Neural progenitor cell (in vitro differentiated cells): Measurements from ENCODE around the gene PIK3R4. TPM values are rescaled to one million over a fixed set of nuclear protein-coding genes. Genes with fewer than 3 reads are reported as not detected.
A peak's percentile ranks its signal among the peaks of the same experiment; 100 is the strongest.

Source experiments
- DNase-seq: peaks from one replicate; pipeline ENCODE4 v3.0.0-alpha.2; 2016; ENCODE audit warnings: low spot score
- H2AFZ ChIP-seq: fragments of 200-600 bp; sonication (generic); replicated peaks from 2 replicates; pipeline ENCODE4 v1.6.1; 2016; ENCODE audit warnings: antibody characterized with exemption
- H3F3A ChIP-seq: fragments of 200-600 bp; sonication (generic); 2 replicates; pipeline ENCODE4 v1.6.1; 2016; ENCODE audit warnings: antibody characterized with exemption, low read depth
- H3K27ac ChIP-seq: fragments of 200-600 bp; sonication (generic); 2 replicates; pipeline ENCODE4 v1.5.1; 2016; ENCODE audit warnings: mild to moderate bottlenecking
- H3K27me3 ChIP-seq: fragments of 200-600 bp; sonication (generic); 2 replicates; pipeline ENCODE4 v1.6.1; 2016; ENCODE audit warnings: mild to moderate bottlenecking, moderate library complexity
- H3K36me3 ChIP-seq: fragments of 200-600 bp; sonication (generic); 2 replicates; pipeline ENCODE4 v1.5.1; 2016
- H3K4me1 ChIP-seq: fragments of 200-600 bp; sonication (generic); 2 replicates; pipeline ENCODE4 v1.6.1; 2016; ENCODE audit warnings: mixed run types
- H3K4me2 ChIP-seq: fragments of 200-600 bp; sonication (generic); 2 replicates; pipeline ENCODE4 v1.6.1; 2016
- H3K4me3 ChIP-seq: fragments of 200-600 bp; sonication (generic); 2 replicates; pipeline ENCODE4 v1.5.1; 2016
- H3K79me2 ChIP-seq: fragments of 200-600 bp; sonication (generic); 2 replicates; pipeline ENCODE4 v1.6.1; 2016; ENCODE audit warnings: low read depth
- H3K9ac ChIP-seq: fragments of 200-600 bp; sonication (generic); 2 replicates; pipeline ENCODE4 v1.6.1; 2016
- H3K9me3 ChIP-seq: fragments of 200-600 bp; sonication (generic); 2 replicates; pipeline ENCODE4 v1.5.1; 2016; ENCODE audit warnings: low read depth
- H4K20me1 ChIP-seq: fragments of 200-600 bp; sonication (generic); 2 replicates; pipeline ENCODE4 v1.6.1; 2016; ENCODE audit warnings: low read depth
- H3K27ac Mint-ChIP-seq: 3 replicates; pipeline ENCODE4 v1.8.0; 2021; ENCODE audit warnings: mixed read lengths
- H3K27me3 Mint-ChIP-seq: 2 replicates; pipeline ENCODE4 v1.8.0; 2022; ENCODE audit warnings: low read depth, mild to moderate bottlenecking, inconsistent platforms, moderate library complexity, mixed read lengths; ENCODE audit not compliant: insufficient read depth
- H3K36me3 Mint-ChIP-seq: 3 replicates; pipeline ENCODE4 v1.8.0; 2021; ENCODE audit warnings: mixed read lengths
- H3K4me1 Mint-ChIP-seq: 3 replicates; pipeline ENCODE4 v1.8.0; 2021; ENCODE audit warnings: mixed read lengths
- H3K4me3 Mint-ChIP-seq: 3 replicates; pipeline ENCODE4 v1.8.0; 2021; ENCODE audit warnings: mild to moderate bottlenecking, moderate library complexity, mixed read lengths
- H3K9me3 Mint-ChIP-seq: 3 replicates; pipeline ENCODE4 v1.8.0; 2020; ENCODE audit warnings: mixed read lengths
- EZH2 ChIP-seq: fragments of 200-600 bp; sonication (generic); IDR thresholded peaks from 2 replicates; pipeline ENCODE4 v1.6.1; 2017; ENCODE audit warnings: antibody characterized with exemption, mild to moderate bottlenecking, moderate library complexity
- EZH2phosphoT487 ChIP-seq: fragments of 200-600 bp; sonication (generic); IDR thresholded peaks from 2 replicates; pipeline ENCODE4 v1.6.1; 2017; ENCODE audit warnings: antibody characterized with exemption
- total RNA-seq: library from RNA; depleted of rRNA; stranded (reverse); fragments of >200 nt; gene quantifications from 2 replicates; pipeline ENCODE4 v1.2.3, GENCODE V29; 2015; ENCODE audit warnings: low replicate concordance
- TF ChIP-seq, protein P1 (sequence below): fragments of 200-600 bp; sonication (generic); IDR thresholded peaks from 2 replicates; pipeline ENCODE4 v1.5.1; 2017; ENCODE audit warnings: antibody characterized with exemption, mild to moderate bottlenecking

PIK3R4 gene
- total RNA-seq, 1 donor from 2014 or later = 65.8 TPM

DNA sequence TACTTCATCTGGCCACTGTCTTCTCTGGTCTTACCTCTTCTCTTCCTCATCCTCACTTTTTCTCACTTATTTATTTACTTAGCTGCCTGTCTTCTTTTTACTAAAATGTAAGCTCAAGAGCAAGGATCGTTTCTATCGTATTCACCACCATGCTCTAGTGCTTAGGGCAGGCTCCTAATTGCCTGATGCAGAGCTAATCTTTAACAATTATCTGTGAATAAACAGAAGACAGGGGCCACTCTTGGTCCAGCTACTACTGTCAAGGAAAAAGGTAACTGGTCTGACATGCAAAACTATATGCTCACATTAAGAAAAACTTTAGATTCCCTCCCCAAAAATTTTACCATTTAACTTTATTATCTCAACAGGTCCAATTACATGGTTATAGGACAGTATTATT, 17.5 kb downstream of the PIK3R4 start:
- H3K27ac ChIP-seq = peak overlapping the region; percentile 50
- peaks cover 28% of the 10 kb centered on the region for H3F3A ChIP-seq
- TF ChIP-seq EZH2phosphoT487 (no peak), EZH2 (no peak)
- TF ChIP-seq, protein P1, sequence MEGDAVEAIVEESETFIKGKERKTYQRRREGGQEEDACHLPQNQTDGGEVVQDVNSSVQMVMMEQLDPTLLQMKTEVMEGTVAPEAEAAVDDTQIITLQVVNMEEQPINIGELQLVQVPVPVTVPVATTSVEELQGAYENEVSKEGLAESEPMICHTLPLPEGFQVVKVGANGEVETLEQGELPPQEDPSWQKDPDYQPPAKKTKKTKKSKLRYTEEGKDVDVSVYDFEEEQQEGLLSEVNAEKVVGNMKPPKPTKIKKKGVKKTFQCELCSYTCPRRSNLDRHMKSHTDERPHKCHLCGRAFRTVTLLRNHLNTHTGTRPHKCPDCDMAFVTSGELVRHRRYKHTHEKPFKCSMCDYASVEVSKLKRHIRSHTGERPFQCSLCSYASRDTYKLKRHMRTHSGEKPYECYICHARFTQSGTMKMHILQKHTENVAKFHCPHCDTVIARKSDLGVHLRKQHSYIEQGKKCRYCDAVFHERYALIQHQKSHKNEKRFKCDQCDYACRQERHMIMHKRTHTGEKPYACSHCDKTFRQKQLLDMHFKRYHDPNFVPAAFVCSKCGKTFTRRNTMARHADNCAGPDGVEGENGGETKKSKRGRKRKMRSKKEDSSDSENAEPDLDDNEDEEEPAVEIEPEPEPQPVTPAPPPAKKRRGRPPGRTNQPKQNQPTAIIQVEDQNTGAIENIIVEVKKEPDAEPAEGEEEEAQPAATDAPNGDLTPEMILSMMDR = no peak
- Mint-ChIP-seq H3K4me3 (no peak overlapping the region), H3K27ac (no peak overlapping the region), H3K9me3 (no peaks in the 10 kb centered on the region), H3K36me3 (no peaks in the 10 kb centered on the region), H3K4me1 (no peaks in the 10 kb centered on the region), H3K27me3 (no peaks in the 10 kb centered on the region)
- no peak for DNase-seq
- peaks cover 9% of the 10 kb centered on the region for H3K79me2 ChIP-seq
- peaks cover 10% of the 10 kb centered on the region for H3K4me1 ChIP-seq
- H4K20me1 ChIP-seq = no peaks in the 10 kb centered on the region
- no peak overlapping the region for H2AFZ ChIP-seq
- no peak overlapping the region for H3K4me3 ChIP-seq
- H3K36me3 ChIP-seq = peaks cover 23% of the 10 kb centered on the region
- H3K27me3 ChIP-seq = no peaks in the 10 kb centered on the region
- H3K9ac ChIP-seq = no peak overlapping the region
- no peaks in the 10 kb centered on the region for H3K9me3 ChIP-seq
- no peak overlapping the region for H3K4me2 ChIP-seq

DNA sequence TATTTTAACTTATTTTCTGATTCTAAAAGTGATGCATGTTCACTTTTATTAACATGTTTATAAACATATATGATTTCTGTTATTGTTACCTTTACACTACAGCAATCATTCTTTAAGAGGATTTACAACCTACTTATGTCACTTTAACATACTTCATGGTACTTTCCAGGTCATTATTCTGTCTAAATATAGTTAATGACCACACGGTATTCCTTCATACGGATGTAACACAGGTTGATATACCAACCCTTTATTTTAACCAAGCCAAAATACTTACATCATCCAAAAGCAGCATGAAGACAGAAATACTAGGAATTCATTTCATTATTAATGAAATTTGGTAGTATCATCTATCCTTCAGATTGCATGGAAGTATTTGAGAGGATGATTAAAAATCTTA, 18.6 kb downstream of the PIK3R4 start:
- no peak overlapping the region for H3K4me2 ChIP-seq
- H3K27ac Mint-ChIP-seq = no peak overlapping the region
- no peak overlapping the region for H3K4me3 Mint-ChIP-seq
- no peaks in the 10 kb centered on the region for H3K36me3 Mint-ChIP-seq
- H3K4me3 ChIP-seq = no peak overlapping the region
- H3K9ac ChIP-seq = no peak overlapping the region
- H2AFZ ChIP-seq = no peak overlapping the region
- H3K27me3 ChIP-seq = no peaks in the 10 kb centered on the region
- no peaks in the 10 kb centered on the region for H3K4me1 Mint-ChIP-seq
- peaks cover 28% of the 10 kb centered on the region for H3F3A ChIP-seq
- H3K36me3 ChIP-seq = peaks cover 24% of the 10 kb centered on the region
- TF ChIP-seq EZH2 (no peak), EZH2phosphoT487 (no peak)
- TF ChIP-seq, protein P1 = no peak
- no peak for DNase-seq
- no peaks in the 10 kb centered on the region for H3K9me3 Mint-ChIP-seq
- H3K4me1 ChIP-seq = peaks cover 10% of the 10 kb centered on the region
- H3K79me2 ChIP-seq = peaks cover 7% of the 10 kb centered on the region
- no peak overlapping the region for H3K27ac ChIP-seq
- no peaks in the 10 kb centered on the region for H3K27me3 Mint-ChIP-seq
- H3K9me3 ChIP-seq = no peaks in the 10 kb centered on the region
- H4K20me1 ChIP-seq = no peaks in the 10 kb centered on the region

DNA sequence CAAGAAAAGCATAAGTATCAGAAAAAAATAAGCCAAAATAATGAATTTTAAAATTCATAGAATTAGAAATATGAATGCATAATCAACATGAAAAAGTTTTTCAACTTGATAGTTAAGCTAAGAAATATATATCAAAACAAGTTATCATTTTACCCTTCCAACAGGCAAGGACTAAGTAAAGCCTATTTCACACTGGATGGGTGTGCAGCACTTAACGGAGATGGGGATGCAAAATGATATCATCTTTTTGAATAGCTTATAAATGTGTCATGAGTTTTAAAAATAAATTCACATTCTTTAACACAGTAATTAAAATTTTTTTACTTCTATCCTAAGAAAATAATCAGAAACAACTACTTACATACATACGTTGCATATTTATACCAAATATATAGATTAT, 20.9 kb downstream of the PIK3R4 start:
- Mint-ChIP-seq H3K4me3 (no peak overlapping the region), H3K27ac (no peak overlapping the region), H3K27me3 (no peaks in the 10 kb centered on the region), H3K36me3 (peaks cover 1% of the 10 kb centered on the region), H3K9me3 (no peaks in the 10 kb centered on the region), H3K4me1 (no peaks in the 10 kb centered on the region)
- Histone ChIP-seq H3F3A (peaks cover 28% of the 10 kb centered on the region), H3K4me1 (peaks cover 10% of the 10 kb centered on the region), H3K27ac (no peak overlapping the region), H3K9me3 (no peaks in the 10 kb centered on the region), H3K9ac (no peak overlapping the region), H3K79me2 (peaks cover 4% of the 10 kb centered on the region), H3K4me2 (no peak overlapping the region), H2AFZ (no peak overlapping the region), H3K36me3 (peaks cover 22% of the 10 kb centered on the region), H3K4me3 (no peak overlapping the region), H3K27me3 (no peaks in the 10 kb centered on the region), H4K20me1 (no peaks in the 10 kb centered on the region)
- no peak for DNase-seq
- TF ChIP-seq EZH2 = no peak
- TF ChIP-seq, protein P1 = no peak
- no peak for TF ChIP-seq EZH2phosphoT487
